HG03442 (cell line): ENCODE data around the gene TDRD7.

Experiments
- ATAC-seq: cut with Tn5 transposase; IDR thresholded peaks from one replicate; pipeline ENCODE4 v1.9.1; 2021; ENCODE audit warnings: mild to moderate bottlenecking, moderate library complexity; ENCODE audit not compliant: unreplicated experiment

TDRD7 gene

DNA sequence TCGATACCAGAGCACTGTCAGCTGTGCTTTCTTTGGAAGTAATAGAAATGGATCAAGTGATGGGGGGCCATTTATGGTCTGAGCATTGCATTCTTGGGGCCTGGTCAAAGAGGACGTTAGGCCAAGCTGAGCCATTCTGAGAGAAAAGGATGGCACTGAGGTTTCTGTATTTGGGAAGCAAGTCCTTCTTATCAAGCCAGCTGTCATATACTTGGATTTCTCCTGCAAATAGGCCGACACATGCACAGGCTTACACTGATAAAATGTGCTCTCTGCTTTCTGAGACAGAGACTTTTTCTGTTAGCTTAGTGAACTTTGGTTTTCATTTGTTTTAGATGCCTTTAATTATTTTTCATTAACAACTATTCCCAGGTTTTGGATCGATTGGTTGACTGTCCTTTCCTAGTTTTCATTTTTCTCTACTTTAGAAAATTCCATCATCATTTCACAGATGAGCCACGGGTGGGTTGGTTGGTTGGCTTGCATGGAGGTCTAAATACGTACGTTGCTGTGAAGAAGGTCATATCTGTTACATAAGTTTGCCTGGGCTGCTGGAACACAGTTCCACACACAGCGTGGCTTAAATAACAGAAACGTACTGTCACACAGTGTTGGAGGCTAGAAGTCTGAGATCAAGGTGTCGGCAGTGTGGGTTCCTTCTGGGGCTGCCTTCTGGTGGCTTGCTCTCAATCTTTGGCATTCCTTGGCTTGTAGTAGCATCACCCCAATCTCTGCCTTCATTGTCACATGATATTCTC is 109.9 kb downstream of the TDRD7 start:
- ATAC-seq = no peak

DNA sequence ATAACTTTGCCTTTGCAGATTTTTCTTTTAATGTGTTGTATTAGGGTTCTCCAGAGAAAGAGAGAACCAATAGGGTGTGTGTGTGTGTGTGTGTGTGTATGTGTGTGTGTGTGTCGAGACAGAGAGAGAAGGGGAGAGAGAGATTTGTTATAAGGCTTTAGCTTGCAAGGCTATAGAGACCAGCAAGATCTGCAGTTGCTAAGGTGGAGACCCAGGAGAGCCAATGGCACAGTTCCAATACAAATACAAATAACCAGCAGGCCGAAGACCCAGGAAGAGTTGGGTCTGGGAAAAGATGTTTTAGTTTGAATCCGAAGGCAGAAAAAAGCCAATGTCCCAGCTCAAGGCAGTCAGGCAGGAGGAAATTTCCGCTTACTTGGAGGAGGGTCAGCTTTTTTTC is 112.5 kb downstream of the TDRD7 start:
- no peak for ATAC-seq

DNA sequence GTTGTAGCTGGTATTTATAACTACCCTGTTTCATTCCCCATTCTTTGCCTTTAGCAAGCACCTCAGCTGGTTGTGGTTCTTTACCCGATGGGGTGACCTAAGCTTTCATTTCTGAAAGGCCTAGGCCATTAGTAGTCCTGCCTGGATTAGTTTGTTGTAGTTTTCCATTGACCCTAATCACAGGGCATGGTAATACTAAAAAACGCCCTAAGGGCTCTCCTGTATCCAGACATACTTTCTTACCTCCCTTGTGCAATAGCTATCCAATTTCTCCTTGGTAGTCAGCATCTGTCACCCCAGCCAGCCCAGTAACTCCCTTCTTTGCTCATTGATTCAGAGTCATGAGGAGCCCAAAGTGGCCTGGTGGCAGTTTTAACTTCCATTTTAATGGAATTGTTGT is 113.6 kb downstream of the TDRD7 start:
- ATAC-seq = no peak

DNA sequence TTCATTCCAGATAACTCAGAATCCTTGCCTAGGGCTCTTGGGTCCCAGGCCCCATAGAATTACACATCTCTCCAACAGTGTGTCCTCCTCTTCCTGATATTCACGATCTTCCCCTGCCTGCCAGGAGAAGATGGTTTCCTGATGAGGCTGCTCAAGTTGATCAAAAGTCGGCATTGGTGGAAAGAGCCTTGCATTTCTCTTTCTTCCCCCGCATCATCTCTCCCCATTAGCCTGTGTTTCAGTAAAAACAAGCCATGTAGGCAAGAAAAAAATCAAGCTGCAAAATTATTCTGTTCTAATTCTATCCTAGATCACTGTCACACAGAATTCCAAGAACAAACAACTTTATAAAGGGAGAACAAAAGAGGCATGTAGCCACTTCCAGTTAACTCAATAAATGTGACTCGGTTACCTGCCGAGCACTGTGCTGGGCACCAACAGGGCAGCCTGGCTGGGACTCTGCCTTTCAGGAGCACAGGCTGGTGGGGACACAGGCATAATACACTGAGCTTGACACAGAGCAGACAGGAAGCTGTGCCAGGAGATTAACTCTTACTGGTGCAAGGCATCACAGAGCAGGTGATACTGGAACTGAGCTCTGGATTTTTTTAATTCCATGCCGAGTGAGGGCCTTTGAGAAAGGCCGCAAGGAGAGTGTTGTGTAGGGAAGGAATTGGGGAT is 115.1 kb downstream of the TDRD7 start:
- ATAC-seq = no peak

DNA sequence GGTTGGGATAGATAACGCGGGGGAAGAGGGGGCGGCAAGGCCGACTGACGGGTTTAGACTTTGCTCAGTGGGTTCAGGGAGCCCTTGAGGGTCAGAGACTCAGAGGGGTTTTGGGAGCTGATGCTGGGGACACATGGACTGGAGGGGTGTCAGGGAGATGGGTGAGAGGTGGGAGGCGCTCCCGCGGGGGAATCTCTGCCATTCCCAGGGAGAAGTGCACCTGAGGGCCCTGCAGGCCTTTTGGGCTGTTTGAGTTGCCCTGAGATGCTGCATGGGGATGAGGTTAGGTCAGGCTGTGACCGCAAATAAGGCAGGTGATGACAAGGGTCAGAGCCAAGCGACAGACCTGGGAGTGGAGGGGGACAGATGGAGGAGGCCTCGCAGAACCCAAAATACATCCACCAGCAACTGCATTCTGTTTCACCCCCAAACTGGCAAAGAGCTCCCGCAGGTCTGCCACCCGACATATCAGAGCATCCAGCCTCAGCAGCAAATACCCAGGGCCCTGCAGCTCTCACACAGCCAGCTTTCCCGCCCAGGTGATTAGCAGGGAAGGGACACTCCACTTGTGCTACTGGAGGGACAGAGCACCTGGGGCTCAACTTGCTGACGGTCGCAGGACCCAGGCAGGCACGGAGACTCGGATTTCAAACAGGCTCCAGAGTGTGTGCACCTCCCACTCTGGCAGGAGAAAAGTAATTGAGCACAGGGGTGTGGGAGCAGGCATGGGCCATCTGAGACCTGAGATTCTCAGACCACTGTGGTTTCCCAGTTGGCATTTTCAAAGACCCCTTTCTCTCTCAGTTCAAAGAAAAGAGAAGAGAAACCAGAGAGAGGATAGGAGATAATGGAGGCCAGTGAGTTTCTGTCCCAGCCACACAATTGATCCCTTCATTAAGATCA is 116.0 kb downstream of the TDRD7 start:
- ATAC-seq = no peak

DNA sequence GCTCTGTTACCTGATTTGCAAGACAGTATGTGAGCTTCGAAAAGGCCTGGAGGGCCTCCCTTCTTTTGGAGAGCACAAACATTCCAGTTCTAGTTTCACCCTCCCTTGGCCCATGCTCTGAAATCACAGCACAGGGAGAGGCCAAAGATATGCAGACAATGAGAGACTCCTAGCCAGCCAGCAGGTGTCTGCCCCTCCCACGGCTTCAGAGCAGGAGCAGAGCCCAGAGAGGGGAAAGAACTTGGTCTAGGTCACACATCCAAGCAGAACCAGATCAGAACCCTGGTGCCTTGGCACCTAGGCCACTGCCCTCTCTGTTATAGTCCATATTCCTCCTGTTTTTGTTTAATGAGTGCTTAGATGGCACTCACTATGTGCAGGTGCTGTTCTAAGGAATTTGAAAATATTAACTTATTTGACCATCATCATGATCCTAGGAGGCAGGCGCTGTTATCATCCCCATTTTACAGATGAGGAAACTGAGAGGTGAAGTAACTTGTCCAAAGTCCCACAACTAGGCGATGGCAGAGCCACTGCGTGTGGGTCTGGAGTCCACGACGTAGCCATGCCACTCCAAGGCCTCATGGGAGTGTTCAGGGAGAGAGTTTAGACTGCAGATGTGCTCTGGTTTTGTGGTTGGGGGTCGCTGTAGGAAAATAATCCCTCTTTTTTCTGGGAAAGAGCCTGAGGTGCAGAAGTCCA is 116.8 kb downstream of the TDRD7 start:
- no peak for ATAC-seq

DNA sequence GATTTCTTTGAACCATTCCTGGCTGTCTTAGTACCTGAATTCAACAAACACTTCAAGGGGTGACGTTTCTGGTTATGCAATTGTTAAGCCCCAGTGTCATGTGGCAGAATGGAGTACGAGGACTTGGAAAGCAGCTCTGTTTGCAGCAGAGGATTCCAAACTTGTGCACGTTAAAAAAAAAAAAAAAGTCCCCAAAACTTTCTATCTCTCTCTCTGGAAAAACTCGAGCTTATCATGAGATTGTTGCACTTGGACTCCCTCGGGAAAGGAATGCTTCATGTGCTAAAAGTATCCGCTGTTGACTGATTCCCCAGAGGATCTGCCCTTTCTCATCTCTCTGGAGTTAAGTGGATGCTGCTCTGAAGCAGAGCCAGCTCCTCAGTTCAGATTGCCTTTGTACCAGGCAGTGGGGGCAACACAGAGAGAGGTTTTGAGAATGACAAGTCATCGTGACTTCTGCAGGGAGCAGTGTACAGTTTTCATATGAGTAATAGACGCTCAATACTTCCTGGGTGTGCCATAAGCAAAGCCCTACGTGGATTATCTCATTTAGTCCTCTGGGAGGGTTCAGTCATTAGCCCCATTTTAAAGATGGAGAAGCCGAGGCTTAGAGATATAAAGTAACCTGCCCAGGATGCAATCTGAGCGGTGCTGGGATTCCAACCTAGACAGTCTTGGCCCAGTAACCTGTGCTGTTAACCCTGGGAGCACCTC is 117.6 kb downstream of the TDRD7 start:
- peak; percentile 86 for ATAC-seq

GRCh38 chr9:97531888-97532376 is 120.0 kb downstream of the TDRD7 start:
- no peak for ATAC-seq

DNA sequence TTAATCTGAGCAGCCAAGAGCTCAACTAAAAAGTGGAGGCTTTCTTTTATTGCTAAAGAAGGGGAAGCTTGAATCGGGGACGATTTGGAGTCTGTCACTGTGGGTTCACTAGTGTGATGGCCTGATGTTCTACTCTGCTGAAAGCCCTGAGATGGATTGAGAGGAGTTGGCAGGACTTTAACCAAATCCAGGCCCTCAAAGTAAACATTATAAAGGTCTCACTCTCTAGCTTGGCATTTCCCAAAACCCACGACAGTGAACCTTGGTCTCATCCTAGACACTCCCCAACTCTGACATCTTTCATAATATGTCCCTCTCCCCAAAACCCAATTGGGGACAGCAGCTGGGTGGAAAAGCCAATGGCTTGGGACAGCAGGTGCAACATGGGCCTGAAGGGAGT is 122.3 kb downstream of the TDRD7 start:
- ATAC-seq = no peak

DNA sequence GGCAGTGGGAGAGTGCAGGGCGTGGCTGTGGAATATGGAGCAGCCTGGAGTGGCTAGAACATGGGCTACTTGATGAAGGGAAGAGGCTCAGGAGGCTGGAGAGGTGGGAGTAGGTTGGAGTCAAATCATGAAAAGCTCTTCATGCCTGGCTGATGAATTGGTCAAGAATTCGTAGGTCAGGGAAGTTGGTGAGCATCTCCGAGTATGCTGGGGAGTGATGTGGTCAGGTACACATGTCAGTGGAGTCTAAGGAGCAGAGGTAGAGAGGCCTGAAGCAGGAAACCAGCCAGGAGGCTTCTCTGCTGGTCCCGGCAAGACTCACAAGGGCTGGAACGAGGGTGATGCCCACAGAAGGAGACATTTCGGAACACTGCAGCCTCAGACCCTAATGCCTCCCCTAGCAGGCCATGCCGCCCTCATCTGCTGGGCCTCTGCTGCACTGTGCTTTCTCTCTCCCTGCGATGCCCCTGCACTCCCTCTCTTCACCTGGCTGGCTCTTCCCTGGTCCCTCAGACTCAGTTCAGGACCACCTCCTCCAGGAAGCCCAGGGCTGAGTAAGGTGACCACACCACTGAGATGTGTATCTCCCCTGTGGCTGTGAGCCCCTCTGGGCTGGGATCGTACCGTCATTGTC is 123.2 kb downstream of the TDRD7 start:
- ATAC-seq = no peak

- ATAC-seq = no peak
Observed at GRCh38 chr9:97535771-97536170, 123.9 kb downstream of the TDRD7 start.

GRCh38 chr9:97536480-97536879 is 124.6 kb downstream of the TDRD7 start:
- ATAC-seq = no peak

DNA sequence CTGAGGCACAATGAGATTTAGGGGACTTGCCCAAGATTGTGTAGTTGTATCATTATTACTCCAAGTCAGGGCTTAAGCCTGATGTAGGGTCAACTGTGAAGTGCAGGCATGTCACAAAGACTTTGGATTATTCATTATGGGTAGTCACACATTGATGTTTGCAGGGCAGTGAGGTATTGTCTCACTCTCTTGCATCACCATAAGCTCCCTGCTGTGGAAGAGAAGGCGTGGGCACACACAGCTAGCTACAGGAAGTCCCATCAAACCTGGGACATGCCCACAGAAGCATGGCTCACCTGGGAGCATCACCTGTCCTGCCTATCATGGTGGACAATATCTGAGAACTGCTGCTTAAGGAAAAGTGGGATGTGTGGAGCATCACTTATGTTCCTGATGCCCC is 131.7 kb downstream of the TDRD7 start:
- ATAC-seq = no peak

DNA sequence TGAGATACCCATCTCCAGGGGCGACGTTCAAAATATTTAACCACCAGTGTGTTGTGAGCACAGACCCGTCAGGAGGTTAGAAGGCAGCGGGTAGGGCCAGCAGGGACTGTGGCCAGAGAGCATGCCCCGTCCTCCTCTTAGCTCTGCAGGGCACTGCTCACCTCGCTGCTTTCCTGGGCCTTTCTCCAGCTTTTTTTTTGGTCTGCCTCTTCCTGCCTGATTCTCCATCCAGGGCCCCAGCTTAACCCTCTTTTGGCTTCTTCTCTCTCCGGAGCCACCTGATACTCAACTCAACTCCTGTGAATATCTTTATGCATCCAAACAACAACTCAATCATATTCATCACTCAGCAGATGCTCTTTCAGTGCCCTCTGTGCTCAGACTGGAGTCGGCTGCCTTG is 133.6 kb downstream of the TDRD7 start:
- no peak for ATAC-seq
